Osteoblast (primary cell): ENCODE data around the gene KIF17. TPM values are rescaled to one million over a fixed set of nuclear protein-coding genes. Genes with fewer than 3 reads are reported as not detected.

ENCODE experiments used
- DNase-seq: peaks from one replicate; pipeline ENCODE4 v3.0.0; 2011; ENCODE audit warnings: low spot score, mixed read lengths; ENCODE audit not compliant: insufficient read length; ENCODE audit errors: missing footprints
- H2AFZ ChIP-seq: 2 replicates; pipeline ENCODE4 v1.6.0; 2011; ENCODE audit warnings: mild to moderate bottlenecking, low read length
- H3K27ac ChIP-seq: 2 replicates; pipeline ENCODE4 v1.5.1; 2011; ENCODE audit warnings: mild to moderate bottlenecking, low read depth, low read length, moderate library complexity
- H3K27me3 ChIP-seq: 2 replicates; pipeline ENCODE4 v1.6.0; 2012; ENCODE audit warnings: mild to moderate bottlenecking, control low read depth, inconsistent platforms, low read length, moderate library complexity; ENCODE audit not compliant: insufficient read depth
- H3K36me3 ChIP-seq: 2 replicates; pipeline ENCODE4 v1.5.1; 2011; ENCODE audit warnings: mild to moderate bottlenecking, low read length, control low read depth, moderate library complexity; ENCODE audit not compliant: insufficient read depth
- H3K4me1 ChIP-seq: 2 replicates; pipeline ENCODE4 v1.5.1; 2011; ENCODE audit warnings: mild to moderate bottlenecking, low read length, control low read depth, moderate library complexity; ENCODE audit not compliant: insufficient read depth
- H3K4me2 ChIP-seq: 2 replicates; pipeline ENCODE4 v1.6.0; 2011; ENCODE audit warnings: mild to moderate bottlenecking, low read length; ENCODE audit not compliant: insufficient read depth
- H3K4me3 ChIP-seq: fragments of 200-600 bp; sonication (generic); 3 replicates; pipeline ENCODE4 v1.5.1; 2012; ENCODE audit warnings: mild to moderate bottlenecking, low read length, inconsistent platforms; ENCODE audit not compliant: insufficient read depth
- H3K79me2 ChIP-seq: 2 replicates; pipeline ENCODE4 v1.6.0; 2012; ENCODE audit warnings: mild to moderate bottlenecking, low read length, control low read depth, inconsistent platforms; ENCODE audit not compliant: insufficient read depth
- H3K9me3 ChIP-seq: 2 replicates; pipeline ENCODE4 v1.5.1; 2011; ENCODE audit warnings: low read depth, low read length, control low read depth
- H4K20me1 ChIP-seq: 2 replicates; pipeline ENCODE4 v1.6.0; 2012; ENCODE audit warnings: mild to moderate bottlenecking, low read length, control low read depth; ENCODE audit not compliant: insufficient read depth
- total RNA-seq: library from RNA; depleted of rRNA; stranded (reverse); fragments of >200 nt; gene quantifications from 2 replicates; pipeline ENCODE4 v1.2.3, GENCODE V29; 2012
- TF ChIP-seq, protein P1 (sequence below): IDR thresholded peaks from 2 replicates; pipeline ENCODE4 v1.5.1; 2011; ENCODE audit warnings: mild to moderate bottlenecking, low read depth, low read length, moderate library complexity; ENCODE audit errors: extremely low read depth

KIF17 gene
- total RNA-seq, 1 donor: 0.36 TPM

DNA sequence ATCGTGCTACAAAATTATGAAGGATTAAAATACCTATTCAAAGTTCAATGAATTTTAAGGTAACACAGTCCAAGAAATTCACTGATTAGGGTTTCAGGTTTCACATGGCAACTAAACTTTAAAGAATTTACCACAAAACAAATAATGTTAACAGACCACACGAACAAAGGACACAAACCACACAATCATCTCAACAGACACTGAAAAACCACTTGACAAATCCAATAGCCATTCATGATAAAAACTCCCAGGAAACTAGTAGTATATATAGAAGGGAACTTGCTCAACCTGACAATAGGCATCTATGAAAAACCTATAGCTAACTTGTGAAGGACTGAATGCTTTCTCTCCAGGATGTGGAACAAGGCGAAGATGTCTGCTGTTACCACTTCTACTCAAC lies 35.8 kb upstream of the KIF17 start:
- Histone ChIP-seq H3K9me3 (no peaks in the 10 kb centered on the region), H3K36me3 (peaks cover 73% of the 10 kb centered on the region), H3K4me2 (no peak overlapping the region), H3K4me1 (peaks cover 2% of the 10 kb centered on the region), H3K79me2 (peaks cover 32% of the 10 kb centered on the region), H3K27me3 (no peaks in the 10 kb centered on the region), H2AFZ (no peak overlapping the region), H3K27ac (no peak overlapping the region), H3K4me3 (no peak overlapping the region), H4K20me1 (peaks cover 6% of the 10 kb centered on the region)
- TF ChIP-seq, protein P1, sequence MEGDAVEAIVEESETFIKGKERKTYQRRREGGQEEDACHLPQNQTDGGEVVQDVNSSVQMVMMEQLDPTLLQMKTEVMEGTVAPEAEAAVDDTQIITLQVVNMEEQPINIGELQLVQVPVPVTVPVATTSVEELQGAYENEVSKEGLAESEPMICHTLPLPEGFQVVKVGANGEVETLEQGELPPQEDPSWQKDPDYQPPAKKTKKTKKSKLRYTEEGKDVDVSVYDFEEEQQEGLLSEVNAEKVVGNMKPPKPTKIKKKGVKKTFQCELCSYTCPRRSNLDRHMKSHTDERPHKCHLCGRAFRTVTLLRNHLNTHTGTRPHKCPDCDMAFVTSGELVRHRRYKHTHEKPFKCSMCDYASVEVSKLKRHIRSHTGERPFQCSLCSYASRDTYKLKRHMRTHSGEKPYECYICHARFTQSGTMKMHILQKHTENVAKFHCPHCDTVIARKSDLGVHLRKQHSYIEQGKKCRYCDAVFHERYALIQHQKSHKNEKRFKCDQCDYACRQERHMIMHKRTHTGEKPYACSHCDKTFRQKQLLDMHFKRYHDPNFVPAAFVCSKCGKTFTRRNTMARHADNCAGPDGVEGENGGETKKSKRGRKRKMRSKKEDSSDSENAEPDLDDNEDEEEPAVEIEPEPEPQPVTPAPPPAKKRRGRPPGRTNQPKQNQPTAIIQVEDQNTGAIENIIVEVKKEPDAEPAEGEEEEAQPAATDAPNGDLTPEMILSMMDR: no peak
- DNase-seq: no peak

DNA sequence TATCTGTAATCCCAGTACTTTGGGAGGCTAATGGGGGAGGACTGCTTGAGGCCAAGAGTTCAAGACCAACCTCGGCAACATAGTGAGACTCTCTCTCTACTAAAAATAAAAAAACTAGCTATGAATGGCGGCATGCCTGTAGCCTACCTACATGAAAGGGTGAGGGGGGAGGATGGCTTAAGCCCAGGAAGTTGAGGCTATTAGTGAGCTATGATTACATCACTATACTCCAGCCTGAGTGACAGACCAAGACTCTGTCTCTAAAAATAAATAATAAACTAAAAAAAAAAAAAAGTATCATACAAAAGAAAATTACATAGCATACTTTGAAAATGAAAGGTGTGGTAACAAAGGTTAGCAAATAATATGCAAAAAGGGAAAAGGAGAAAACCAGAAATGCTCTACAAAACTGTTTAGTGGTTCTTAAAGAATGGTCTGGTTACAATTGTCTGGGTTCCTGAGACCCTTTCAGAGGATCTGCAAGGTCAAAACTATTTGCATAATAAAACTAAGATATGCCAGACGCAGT lies 33.7 kb upstream of the KIF17 start:
- peaks cover 32% of the 10 kb centered on the region for H3K79me2 ChIP-seq

DNA sequence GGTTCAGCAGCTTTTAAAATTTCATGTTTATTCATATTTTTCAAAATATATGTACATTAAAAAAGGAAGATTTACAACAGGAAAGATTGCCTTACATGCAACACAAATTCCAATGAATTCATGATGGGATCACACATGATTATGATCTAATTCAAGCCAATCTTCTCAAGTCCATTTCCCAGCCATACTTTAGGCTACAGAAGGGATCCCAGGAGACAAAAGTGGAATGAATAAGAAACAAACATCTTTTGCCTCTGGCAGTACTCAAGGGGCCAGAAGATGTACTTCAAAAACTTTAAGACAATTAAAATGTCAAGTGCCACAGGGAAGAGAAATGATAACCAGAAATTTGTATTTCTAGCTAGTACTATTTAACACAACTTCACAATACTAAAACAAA lies 24.9 kb upstream of the KIF17 start:
- H3K27ac ChIP-seq: peak overlapping the region; percentile 41
- no peak overlapping the region for H2AFZ ChIP-seq
- H3K4me3 ChIP-seq: no peak overlapping the region
- TF ChIP-seq, protein P1: no peak
- no peaks in the 10 kb centered on the region for H4K20me1 ChIP-seq
- H3K79me2 ChIP-seq: peaks cover 10% of the 10 kb centered on the region
- H3K36me3 ChIP-seq: peaks cover 81% of the 10 kb centered on the region
- no peaks in the 10 kb centered on the region for H3K27me3 ChIP-seq
- no peaks in the 10 kb centered on the region for H3K9me3 ChIP-seq
- H3K4me1 ChIP-seq: peaks cover 22% of the 10 kb centered on the region
- no peak overlapping the region for H3K4me2 ChIP-seq
- peak; percentile 9 for DNase-seq

More for the DNA sequence above, 33.7 kb upstream of the KIF17 start:
- no peak overlapping the region for H3K4me3 ChIP-seq
- TF ChIP-seq, protein P1: no peak
- DNase-seq: no peak
- H3K36me3 ChIP-seq: peaks cover 73% of the 10 kb centered on the region
- no peak overlapping the region for H3K27ac ChIP-seq
- H3K9me3 ChIP-seq: no peaks in the 10 kb centered on the region
- H2AFZ ChIP-seq: no peak overlapping the region
- no peaks in the 10 kb centered on the region for H3K27me3 ChIP-seq
- H3K4me1 ChIP-seq: peaks cover 2% of the 10 kb centered on the region
- no peak overlapping the region for H3K4me2 ChIP-seq
- peaks cover 10% of the 10 kb centered on the region for H4K20me1 ChIP-seq

GRCh38 chr1:20740781-20741180 lies 23.0 kb upstream of the KIF17 start:
- peaks cover 10% of the 10 kb centered on the region for H3K79me2 ChIP-seq
- DNase-seq: no peak
- H4K20me1 ChIP-seq: no peaks in the 10 kb centered on the region
- no peak overlapping the region for H3K4me2 ChIP-seq
- H3K9me3 ChIP-seq: no peaks in the 10 kb centered on the region
- peaks cover 67% of the 10 kb centered on the region for H3K36me3 ChIP-seq
- H3K4me1 ChIP-seq: peaks cover 22% of the 10 kb centered on the region
- H3K27me3 ChIP-seq: no peaks in the 10 kb centered on the region
- TF ChIP-seq, protein P1: no peak
- no peak overlapping the region for H3K4me3 ChIP-seq
- H2AFZ ChIP-seq: no peak overlapping the region
- peak overlapping the region; percentile 92 for H3K27ac ChIP-seq
